Measurements from ENCODE around the gene C1QB.
A peak's percentile ranks its signal among the peaks of the same experiment; 100 is the strongest.

The C1QB gene

GRCh38 chr1:22636353-22636752, 16.7 kb upstream of the C1QB start, which contains the start of gene C1QA:
Gene C1QA, plus strand, starts transcription at chr1:22636628. Its CDS starts 989 bp downstream, at chr1:22637617.
- DNase-seq = no peak

- DNase-seq = no peak
Measured at GRCh38 chr1:22636927-22637326, 16.1 kb upstream of the C1QB start.

GRCh38 chr1:22637907-22638445, 15.1 kb upstream of the C1QB start:
- DNase-seq = no peak

- DNase-seq = no peak
Measured at GRCh38 chr1:22638476-22639234, 14.4 kb upstream of the C1QB start.

- DNase-seq = peak; percentile 9
Measured at GRCh38 chr1:22639286-22639685, 13.8 kb upstream of the C1QB start.

- DNase-seq = no peak
Measured at GRCh38 chr1:22641247-22641646, 11.8 kb upstream of the C1QB start.

GRCh38 chr1:22641906-22642636, 11.0 kb upstream of the C1QB start:
- DNase-seq = peak; percentile 84

- no peak for DNase-seq
Measured at GRCh38 chr1:22643381-22643780, 9.7 kb upstream of the C1QB start, which contains the start of gene C1QC. Gene C1QC, plus strand, starts transcription at chr1:22643633. Its CDS starts 391 bp downstream, at chr1:22644024.

- no peak for DNase-seq
Measured at GRCh38 chr1:22643928-22644327, 9.1 kb upstream of the C1QB start.

GRCh38 chr1:22645931-22646330, 7.1 kb upstream of the C1QB start:
- no peak for DNase-seq

GRCh38 chr1:22646384-22646783, 6.7 kb upstream of the C1QB start:
- no peak for DNase-seq

- no peak for DNase-seq
Measured at GRCh38 chr1:22650089-22650693, 2.8 kb upstream of the C1QB start.

- DNase-seq = no peak
Measured at GRCh38 chr1:22651941-22652856, 837 bp upstream of the C1QB start.

- DNase-seq = no peak
Measured at GRCh38 chr1:22654692-22655091, 1.7 kb downstream of the C1QB start.

- DNase-seq = no peak
Measured at GRCh38 chr1:22658385-22659163, 5.5 kb downstream of the C1QB start.

GRCh38 chr1:22660716-22661241, 7.7 kb downstream of the C1QB start:
- no peak for DNase-seq

GRCh38 chr1:22661880-22662279, 8.8 kb downstream of the C1QB start:
- no peak for DNase-seq

GRCh38 chr1:22662318-22662717, 9.3 kb downstream of the C1QB start:
- no peak for DNase-seq

- no peak for DNase-seq
Measured at GRCh38 chr1:22662986-22663408, 10.0 kb downstream of the C1QB start.

- no peak for DNase-seq
Measured at GRCh38 chr1:22665752-22666151, 12.7 kb downstream of the C1QB start.

- no peak for DNase-seq
Measured at GRCh38 chr1:22666412-22666811, 13.4 kb downstream of the C1QB start.
